Stimulated activated CD4-positive, alpha-beta T cell treated with anti-CD3 and anti-CD28 coated beads, Interleukin-4, amount 100 ng/mL, for 24 hours (primary cell): ENCODE measurements around the gene DLX1.

Source experiments
- DNase-seq: peaks from one replicate; pipeline ENCODE4 v3.0.0-alpha.2; 2020

DLX1 gene

DNA sequence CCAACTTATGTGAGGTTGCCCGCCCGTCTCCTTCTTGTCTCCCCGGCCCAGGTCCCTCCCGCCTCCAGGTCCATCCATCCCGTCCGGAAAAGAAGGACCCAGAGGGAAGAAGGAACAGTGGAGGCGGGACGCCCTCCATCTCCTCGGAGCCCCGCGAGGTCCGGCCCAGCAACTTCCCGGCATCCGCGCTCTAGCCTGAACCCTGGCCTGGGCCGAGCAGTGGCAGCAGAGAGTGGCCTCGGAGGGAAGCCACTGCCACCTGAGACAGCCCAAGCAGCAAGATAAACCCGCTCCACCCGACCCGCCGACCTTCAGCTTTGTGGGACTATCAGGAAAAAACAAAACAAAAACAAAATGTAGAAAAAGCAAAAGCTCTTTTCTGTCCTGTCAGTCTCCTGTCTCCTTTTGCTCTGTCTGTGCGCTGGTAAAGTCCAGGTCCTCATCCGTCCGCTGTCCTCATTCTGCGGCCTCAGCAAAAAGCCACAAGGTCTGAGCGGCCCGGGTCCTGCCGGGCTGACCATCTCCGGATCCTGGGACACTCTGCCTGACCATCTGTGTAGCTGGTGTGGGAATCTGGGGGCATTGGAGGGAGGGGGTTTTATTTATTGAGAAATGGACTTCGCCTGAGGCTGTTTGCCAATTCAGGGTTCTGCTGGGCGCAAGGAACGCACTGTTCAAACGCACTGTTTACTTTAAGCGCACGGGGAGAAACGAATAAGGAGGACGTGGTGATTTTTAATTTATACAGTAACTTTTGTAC is 3.1 kb downstream of the DLX1 start:
- DNase-seq, result no peak

DNA sequence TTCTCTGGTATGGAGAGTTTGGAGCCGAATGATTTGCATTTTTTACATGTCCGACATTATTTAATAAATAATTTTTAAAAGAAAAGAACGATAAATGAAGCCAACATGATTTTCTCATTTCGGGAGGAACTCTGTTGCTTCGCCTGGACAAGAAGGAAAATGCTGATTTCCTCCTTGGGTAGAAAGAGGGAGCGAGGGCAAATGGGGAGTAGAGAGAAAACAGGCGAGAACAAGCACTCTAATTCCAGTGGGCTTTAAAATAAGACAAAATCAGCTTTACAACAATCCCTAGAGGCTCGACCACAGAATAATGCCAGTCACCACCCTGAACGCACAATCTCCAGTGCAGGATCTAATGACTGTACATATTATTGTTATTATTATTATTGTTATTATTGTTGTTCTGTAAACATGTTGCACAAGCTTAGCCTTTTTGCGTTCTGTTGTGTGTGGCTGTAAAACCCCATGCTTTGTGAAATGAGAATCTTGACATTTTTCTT is 3.7 kb downstream of the DLX1 start:
- no peak for DNase-seq

DNA sequence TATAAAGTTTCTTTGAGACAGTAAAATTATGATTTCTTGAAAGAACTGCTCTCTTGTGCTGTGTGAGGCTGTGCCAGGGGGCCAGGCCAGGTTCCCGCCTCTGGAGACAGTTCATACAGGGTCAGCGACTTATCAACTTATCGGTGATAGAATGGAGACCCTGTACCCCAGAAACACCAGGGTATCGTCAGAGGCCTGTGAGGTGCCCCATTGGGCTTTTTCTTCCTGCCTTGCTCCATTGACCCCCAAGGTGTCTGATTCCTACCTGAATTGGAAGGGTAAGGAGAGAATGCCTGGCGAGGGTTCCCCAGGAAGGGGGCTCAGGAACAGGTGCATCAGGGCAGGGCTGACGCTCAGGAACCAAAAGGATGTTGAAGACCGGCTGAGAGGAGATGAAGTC is 4.3 kb downstream of the DLX1 start:
- no peak for DNase-seq

DNA sequence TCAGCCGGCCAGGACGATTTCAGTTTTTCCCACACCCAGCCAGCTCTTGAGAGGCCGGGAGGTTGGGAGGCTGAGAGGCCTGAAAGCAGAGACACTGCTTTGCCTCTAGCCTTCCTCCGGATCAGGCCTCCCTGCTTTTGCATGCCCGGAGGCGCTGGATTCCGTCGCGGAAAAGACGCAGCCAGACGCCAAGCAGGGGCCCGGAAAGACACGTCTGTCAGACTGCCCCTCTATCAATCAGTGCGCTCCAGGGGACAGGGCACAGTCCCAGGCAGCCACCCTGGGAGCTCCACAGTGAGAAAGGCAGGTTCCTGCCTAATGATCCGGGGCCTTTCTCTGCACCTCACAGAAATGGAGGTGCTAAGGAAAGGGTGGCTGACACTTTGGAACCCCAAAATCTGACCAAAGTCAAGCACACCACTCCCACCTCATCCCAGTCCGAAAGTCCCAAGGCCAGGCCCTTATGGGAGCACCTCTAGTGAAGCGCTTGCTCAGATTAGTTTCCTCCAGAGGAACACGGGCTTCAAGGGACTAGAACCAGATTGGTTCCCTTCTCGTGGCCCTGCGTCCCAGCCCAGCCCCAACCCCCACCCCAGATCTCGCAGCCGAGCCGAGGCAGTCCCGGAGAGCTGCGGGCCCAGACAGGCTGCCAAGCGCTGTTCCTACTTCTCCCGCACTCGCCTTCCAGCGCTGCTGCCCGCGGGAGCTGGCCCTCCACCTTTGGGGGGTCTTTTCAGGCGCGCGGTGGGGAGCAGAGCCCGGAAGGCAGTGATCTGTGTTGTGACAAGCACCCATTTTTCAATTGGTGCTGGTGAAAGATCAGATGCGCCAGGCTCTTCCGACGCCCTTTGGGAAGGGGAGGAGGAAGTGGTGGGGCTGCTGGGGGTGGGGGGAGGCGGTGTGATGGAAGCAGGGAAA is 5.0 kb downstream of the DLX1 start:
- no peak for DNase-seq

DNA sequence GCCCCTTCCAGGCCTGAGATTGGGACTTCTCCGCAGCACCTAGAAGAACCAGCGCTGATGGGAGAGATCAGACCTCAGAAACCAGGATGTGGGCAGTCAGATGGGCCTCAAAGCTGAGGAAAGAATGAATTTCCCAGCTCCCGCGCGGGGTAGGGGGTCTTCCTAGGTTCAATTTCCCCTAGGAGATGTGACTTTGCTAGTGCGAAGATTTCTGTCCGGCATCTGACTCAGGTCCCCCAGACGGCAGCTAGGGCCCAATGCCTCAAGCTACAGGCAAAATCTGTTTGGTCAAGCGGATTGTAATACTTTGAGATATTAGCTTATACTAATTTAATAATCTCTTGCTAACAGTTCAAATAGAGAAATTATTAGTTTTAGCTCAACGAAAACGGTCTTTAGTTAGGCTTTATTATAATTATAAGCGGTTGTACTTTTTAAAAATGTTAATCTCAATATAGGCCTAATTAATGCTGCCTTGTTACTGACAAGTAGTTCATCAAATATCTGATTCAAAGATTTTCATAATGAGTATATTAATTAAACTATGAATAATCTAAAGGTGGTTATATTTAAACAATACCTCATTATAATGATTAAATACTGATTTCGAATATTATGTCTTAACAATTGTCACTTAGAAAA is 5.8 kb downstream of the DLX1 start:
- no peak for DNase-seq

DNA sequence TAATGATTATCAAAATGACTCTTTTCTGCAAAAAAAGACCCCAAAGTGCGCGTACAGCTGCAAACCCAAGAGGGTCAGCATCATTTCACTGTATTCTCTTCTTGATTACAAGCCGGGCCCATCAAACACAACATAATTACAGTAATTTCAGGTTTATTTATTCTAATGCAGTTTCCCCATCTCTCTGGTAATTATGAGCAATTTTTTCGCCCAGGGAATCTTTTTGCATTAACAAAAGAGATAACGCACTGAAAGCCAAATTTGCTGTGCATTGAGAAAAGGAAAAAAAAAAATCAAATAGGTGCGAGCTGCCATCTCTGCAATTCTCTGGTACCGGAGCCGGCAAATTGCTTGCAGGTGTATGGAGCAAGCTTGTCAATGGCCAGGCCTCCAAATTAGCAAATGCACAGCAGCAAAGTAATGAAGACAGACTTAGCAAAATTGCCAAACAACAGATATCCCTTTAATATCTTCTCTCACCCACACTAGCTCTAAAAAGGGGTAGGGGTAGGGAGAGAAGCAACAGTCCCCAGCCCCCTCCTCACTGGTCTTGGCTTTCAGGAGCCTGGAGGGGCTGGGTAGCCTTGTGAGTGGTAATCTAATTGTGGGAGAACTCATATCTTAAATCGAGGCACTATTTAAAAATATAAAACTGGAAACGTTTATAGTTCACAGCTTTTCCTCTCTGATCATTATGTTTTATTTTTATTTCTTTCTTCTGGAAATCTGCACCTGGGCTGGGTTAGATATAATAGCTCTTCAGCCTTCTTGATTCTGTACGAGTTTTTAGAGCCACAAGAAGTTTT is 6.7 kb downstream of the DLX1 start:
- no peak for DNase-seq

DNA sequence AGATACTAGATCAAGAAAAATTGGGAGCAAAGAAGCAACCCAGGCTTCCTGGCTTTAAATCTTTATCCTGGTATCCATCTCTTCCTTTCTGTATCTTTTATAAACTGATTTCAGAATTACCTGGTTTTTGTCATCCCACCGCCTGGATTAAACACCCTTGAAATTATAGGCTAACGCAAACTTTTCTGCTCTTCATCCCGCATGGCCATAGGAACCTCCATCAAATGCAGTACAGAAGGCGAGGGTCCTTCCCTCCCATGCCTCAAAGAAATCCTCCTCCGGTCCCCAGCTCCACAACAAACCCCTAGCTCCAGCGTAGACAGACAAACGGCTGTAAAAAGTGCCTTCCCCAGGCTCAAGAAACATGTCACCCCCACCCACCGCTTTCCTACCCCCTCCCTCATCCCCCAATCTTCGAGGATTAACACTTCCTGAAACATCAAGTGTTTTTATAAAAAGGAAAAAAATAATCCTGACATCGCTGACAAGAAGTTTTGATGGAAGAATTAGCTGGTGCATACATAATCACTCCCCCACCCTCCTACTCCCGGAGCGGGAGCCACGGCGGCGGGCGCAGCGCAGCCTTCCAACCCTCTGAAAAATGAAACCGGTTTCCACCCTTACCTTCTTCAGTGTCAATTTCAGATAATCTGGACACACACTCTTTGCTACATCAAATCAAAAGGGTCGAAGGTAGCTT is 7.6 kb downstream of the DLX1 start:
- no peak for DNase-seq

DNA sequence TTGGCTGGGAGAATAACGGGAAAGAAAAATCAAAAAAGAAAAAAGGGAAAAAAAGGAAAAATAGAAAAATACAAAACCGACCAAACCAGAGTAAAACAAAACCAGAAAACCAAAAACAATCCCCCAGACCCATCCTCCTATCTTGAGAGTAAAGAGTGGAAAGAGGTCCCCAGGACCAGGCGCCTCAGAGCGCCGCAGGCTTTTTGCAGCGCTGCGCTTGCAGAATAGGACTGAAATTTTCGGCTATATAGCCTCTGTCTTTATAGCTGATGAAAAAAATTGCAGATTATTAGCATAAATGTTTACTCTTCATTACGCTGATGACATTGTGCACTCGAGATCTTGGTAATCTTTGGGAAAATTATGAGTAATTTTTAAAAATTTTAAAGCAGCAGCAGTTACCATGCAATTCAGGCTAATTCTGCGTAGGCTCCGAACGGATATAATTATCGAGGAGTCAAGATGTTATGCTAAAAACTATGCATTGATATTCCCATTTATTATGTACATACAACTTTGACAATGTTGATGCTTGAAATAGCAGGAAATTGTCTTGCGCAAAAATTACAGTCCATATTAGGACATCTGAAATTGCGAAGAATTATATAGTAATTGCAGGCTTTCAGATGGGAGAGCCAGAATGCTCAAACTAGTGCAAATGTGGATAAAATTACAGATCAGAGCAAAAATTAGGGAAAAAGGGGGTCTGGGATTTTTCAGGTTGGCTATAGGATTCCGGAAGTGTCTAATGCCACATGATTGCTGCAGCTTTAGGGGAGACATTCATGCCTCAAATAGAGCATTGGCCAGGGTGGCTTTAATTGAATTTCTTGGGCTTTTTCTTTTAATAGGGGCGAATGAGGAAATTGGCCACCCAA is 8.3 kb downstream of the DLX1 start:
- DNase-seq, result no peak

DNA sequence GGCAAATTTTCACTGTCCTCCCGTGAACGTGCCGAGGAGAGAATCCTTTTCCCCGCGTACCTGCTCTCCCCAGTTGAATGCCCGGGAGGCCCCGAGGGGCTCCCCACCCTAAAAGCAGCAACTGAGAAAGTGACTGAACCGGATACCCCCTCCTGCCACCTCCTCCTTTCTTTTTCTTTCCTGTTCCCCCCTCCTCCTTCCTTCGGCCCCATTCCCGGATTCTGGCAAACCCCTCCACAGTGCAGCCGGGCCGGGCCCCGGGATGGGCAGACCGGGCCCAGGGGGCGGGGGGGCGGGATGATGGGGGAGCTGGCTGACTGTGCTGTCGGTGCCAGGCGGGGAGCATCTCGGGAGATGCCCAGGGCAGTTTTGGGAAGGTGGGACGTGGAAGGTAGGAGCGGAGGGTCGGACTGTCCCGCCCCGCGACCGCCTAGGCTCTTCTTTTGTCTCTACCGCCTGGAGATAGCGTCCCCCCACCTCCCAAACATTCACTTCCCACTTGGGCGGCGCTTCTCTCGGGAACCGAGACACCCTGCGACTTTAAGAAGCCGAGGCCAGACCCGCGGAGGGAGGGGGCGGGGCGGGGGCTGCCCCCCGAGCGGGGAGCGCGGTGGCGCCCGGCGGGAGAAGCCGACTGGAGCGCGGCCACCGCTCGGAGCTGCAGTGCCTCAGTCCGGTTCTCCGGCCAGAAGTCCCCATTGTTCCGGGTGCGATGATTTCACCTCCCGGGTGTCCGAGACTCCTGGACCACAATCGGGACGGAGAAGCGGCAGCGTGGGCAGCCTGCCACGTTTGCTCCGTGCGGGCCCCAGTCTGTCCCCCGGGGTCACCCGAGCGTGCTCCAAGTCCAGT is 9.2 kb downstream of the DLX1 start:
- DNase-seq, result no peak

DNA sequence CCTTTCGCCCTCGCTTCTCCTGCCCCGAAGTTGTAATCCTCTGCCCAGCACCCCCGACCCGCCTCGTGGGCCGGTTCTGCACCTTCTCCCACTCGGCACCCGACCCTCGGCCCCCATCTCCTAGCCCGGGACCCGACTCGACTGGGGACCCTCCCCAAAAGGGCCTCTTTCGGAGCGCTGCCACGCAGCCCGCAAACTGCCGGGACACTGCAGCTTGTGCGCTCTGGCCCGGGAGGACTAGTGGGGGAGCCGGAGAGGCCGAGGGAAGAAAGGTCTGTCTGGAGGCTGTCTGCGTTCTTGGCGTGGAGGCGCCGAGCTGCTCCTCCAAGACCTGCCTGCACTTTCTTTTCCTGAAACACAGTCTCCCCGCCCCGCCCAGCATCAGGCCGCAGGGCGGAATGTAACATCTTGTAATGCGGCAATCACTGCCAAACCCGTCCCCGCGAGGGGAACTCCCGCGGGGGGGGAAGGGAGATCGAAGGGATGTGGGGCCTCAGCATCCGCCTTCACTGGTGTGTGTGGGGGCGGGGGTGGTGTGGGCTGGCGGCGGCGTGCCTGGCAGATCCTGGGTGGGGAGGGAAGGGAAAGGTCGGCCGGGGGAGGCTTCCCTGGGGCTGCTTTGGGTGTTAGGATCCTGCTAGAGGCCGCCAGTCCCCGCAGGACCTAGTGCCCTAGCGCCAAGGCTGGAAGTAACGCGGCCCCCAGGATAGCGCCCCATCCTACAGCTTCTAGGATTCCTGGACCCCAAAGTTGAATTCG is 10.0 kb downstream of the DLX1 start:
- DNase-seq, result peak; percentile 56

DNA sequence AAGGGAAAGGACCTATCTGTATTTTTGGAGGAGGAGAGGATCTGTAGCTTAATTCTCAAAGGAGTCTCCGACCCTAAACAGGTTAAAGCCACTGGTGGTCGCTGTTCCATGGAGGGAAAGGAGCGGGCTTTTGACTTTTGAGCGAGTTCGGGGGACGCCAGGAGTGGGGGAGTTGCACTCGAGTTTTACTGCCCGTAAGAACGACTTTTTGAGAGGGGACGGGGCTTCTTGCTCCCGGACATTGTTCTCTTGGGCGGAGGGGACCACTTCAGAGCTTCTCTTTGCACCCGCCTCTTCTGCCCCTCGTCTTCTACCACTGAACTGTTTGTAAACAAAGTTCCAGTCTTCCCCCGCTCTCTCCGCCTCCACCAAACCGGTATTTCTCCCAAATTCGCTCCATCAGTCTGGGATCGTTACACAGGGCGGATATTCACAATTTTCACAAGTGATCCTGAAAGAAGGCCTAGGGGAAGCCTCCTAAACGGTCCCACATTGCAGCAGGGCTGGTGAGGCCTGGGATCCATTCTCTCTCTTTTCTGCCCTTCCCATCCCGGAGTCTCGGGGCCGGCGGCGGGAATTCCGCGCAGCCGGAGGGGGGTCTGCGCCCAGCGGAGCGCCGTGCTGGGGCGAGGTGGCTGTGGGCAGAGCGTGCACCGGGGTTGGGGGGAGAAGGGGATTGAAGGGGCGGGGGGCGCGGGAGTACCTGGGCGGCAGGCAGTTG is 10.8 kb downstream of the DLX1 start:
- no peak for DNase-seq

DNA sequence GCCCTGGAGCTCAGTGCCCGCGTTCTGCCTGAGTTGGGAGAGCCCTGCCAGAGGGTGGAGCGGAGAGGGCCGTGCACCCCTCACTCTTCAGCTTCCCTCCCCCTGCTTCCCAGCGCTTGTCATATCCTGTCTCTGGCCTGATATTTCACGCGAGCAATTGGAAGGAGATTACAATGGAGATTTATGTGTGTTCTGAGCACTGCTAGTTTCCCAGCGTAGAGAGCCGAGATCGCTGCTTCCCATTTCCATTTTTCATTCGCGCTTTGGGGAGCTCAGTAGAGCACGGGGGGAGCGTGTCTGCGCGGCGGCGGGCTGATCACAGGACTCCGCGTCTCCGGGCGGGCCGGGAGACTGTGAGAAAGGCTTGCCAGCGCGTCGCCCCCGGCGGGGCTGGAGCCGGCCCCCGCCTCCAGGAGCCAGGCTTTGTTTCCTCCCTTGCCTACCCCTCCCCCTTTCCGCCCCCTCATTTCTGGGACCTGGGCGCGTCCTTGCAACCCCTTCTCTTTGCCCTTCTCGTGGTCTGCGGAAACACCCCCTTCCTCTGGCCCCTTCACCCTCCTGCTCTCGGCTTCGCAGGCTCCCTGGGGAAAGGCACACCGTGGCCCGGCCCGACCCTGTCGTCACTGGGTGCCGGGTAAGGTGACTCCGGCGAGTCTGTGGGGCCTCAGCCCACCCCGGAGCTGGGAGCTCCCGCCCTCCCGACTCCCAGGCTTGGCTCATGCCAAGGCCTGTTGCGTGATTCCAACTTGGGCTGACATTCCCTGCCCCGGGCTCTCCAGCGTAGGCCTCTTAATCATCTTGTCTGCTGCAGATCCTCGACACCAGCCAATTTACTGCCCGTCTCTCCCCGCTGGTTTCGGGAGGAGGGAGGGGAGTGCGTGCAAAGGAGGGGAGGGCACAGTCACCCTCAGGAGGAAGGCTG is 11.6 kb downstream of the DLX1 start:
- no peak for DNase-seq

DNA sequence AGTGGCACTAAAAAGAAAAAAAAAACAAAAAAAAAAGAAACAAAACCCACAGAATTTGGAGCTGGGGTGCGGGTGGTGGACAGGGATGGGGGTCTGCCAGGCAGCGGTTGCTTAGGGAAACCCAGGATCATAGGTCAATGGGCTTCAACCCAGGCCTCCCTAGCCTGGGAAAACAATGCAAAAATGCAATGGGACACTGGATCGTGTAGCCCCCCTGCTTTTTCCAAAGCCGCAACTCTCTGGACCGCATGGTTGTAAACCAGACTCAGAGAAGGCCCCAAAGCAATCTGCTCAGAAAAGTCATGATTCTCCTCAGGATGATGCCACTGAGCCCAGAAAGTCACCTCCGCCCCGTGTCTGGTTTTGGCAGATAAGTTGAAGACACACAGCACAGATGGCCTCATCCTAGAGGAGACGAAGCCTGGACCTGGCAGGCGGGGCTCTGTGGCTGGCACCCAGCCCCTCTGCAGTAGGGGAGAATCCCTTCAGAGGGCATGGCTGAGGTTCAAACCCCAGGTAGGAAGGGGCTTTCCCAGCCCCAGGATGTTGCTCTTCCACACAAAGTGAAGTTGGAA is 12.3 kb downstream of the DLX1 start:
- no peak for DNase-seq

DNA sequence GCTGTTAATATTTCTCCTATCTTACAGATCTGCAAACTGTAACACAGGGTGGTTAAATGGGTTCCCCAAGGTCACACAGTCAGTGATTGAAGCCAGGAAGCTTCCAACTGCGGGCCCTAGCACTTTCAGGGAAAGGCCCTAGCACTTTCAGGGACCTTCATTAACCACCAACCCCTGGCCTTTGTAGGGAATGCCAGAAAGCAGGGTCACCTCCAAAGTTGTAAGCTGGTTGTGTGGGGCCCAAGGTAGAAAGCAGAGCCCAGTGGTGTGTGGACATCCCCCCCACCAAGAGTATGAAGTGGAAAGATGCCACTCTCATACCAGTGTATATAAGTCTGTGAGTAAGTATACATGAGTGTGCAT is 13.0 kb downstream of the DLX1 start:
- no peak for DNase-seq

DNA sequence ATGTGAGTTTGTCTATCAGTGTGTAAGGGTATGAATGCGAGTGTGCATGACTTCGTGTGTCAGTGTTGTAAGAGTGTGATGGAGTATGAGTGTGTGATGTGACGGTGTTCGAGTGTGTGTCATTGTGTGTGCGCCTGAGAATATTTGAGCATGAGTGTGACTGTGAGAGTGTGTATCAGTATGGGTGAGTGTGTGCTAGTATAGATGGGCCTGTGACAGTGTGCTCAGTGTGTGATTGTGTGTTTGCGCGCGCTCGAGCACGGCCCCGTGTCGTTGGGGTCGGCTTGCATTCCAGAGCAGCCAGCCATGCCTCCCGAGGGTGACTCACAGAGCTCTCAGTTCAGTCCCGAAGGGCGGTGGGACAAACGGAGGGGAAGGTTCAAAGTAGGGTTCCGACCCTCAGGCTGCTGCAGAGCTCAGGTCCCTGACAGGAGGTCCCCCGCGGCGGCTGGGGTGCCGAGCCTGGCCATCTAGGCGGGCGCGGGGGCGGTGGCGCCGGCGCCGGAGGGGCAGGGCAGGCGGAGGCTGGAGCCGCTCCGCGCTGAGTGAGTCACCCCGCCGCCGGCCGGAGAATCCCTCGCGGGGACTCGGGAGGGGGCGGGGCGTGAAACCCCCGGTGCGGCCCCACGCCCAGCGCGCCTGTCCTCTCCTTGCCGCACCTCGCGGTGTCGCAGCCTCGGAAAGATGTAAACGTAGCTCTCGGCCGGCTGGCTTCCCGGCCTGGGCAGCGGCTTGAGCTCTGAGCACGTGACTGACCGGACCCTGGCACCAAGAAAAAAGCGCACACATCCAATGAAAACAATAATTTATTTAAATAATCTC is 13.6 kb downstream of the DLX1 start:
- DNase-seq, result no peak

DNA sequence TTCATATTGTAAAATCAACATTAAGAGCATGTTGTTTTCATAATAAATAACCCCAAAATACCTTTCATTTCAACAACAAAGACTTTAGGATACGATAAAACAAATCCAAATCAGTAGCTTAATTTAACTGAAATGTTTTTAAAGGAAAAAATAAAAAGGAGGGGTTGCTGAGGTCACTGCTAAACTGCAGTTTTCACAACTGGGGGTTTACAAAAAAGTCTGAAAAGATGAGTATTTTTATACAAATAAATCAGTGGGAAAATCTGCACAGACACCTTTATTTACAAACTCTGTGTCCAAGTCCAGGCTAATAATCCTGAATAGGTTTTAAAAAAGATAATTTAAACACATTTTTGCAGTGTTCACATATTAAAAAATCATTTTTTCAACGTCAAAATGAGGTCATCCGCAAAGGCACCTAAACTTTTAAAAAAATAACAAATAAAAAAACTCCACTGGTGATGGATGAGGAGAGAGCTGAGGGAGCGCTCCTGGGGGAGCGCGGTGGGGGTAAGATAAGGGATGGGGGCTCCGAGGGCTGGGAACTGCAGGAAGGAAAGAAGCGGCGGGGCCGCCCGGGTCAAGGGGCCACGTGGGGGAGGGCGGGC is 14.3 kb downstream of the DLX1 start:
- no peak for DNase-seq
